ENCODE data around the gene CACNA2D3. TPM values are rescaled to one million over a fixed set of nuclear protein-coding genes. Genes with fewer than 3 reads are reported as not detected.

Gene CACNA2D3
- total RNA-seq, 4 donors from 2014 or later = 0.27 to 1.5 (median 0.79) TPM

DNA sequence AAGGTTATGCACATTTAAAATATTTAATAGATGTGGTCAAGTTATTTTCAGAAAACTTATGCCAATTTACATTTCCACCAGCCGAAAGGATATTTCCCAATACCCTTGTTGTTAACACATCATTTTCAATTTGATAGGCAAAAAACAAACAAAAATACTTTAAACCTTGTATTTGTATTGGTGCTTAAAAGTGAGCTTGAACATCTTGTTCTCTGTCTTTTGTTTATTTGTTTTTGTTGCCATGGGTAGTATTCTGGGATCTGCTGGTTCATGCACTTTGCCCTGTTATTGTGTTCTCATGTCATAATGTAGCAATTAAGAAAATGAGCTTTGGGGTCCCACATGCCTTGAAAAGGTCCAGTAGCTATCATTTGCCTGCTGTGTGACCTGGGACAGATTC, 614.1 kb downstream of the CACNA2D3 start:
- no peak for DNase-seq (ENCODE audit: low spot score in 2 of 2)
- intact Hi-C loops (cut with DNase I; ENCODE audit: low total_unique reads) = no loop called here
- no peak overlapping the region for H3K4me3 ChIP-seq (ENCODE audit: low read depth, poor library complexity, severe bottlenecking)
- TF ChIP-seq, protein P1, sequence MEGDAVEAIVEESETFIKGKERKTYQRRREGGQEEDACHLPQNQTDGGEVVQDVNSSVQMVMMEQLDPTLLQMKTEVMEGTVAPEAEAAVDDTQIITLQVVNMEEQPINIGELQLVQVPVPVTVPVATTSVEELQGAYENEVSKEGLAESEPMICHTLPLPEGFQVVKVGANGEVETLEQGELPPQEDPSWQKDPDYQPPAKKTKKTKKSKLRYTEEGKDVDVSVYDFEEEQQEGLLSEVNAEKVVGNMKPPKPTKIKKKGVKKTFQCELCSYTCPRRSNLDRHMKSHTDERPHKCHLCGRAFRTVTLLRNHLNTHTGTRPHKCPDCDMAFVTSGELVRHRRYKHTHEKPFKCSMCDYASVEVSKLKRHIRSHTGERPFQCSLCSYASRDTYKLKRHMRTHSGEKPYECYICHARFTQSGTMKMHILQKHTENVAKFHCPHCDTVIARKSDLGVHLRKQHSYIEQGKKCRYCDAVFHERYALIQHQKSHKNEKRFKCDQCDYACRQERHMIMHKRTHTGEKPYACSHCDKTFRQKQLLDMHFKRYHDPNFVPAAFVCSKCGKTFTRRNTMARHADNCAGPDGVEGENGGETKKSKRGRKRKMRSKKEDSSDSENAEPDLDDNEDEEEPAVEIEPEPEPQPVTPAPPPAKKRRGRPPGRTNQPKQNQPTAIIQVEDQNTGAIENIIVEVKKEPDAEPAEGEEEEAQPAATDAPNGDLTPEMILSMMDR (IDR thresholded peaks at IDR 0.05) = no peak
- TF ChIP-seq POLR2A (IDR thresholded peaks at IDR 0.05) = no peak
- WGBS, 2 donors = 22 to 39% methylated on average over 1 of the region's 1 CpG

DNA sequence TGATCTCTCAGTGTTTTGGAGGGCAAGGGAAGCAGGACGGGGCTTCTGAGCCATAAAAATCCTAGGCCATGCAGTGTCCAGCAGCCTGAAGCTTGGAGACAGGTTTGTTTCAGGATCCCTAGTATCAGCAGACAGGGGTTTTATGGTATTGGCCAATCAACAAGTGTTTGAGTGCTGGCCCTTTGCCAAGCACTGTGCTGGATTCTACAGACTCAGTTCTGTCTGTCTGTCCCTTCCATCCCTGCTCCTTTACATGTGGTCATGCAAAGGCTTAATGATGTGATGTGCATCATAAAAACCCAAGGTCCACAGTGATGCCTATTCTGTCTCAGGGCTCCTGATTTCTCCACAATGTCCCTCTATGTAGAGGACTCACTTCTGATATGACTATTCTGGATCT, 621.4 kb downstream of the CACNA2D3 start:
- intact Hi-C loops (cut with DNase I; ENCODE audit: low total_unique reads) = no loop called here
- TF ChIP-seq, protein P1 (IDR thresholded peaks at IDR 0.05) = no peak
- TF ChIP-seq POLR2A (IDR thresholded peaks at IDR 0.05) = no peak
- DNase-seq (ENCODE audit: low spot score in 2 of 2) = no peak
- no peak overlapping the region for H3K4me3 ChIP-seq (ENCODE audit: low read depth, poor library complexity, severe bottlenecking)
- 81% methylated on average over 1 of the region's 1 CpG for WGBS, 2 donors

DNA sequence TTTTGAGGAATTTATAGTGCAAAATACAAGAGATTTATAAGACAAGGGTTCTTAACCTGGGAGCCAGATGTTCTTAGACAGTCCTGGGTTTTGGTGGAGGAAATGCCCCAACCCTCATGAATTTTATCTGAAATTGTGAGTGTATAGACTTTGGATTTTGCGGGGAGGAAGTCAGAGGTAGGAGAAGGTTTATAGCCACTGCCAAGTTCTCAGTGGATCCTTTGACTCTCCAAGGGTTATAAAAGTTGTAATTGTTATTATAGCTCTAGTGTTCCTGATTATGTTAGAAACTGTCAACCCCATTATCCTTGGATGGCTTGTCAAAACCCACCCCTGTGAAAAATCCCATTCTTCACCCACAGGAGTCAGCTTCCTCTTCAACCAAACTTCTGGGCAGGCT, 621.9 kb downstream of the CACNA2D3 start:
- 88 to 97% methylated on average over 1 of the region's 1 CpG for WGBS, 2 donors
- no peak overlapping the region for H3K4me3 ChIP-seq (ENCODE audit: low read depth, poor library complexity, severe bottlenecking)
- DNase-seq (ENCODE audit: low spot score in 2 of 2) = no peak
- intact Hi-C loops (cut with DNase I; ENCODE audit: low total_unique reads) = no loop called here
- TF ChIP-seq, protein P1 (IDR thresholded peaks at IDR 0.05) = no peak
- TF ChIP-seq POLR2A (IDR thresholded peaks at IDR 0.05) = no peak

DNA sequence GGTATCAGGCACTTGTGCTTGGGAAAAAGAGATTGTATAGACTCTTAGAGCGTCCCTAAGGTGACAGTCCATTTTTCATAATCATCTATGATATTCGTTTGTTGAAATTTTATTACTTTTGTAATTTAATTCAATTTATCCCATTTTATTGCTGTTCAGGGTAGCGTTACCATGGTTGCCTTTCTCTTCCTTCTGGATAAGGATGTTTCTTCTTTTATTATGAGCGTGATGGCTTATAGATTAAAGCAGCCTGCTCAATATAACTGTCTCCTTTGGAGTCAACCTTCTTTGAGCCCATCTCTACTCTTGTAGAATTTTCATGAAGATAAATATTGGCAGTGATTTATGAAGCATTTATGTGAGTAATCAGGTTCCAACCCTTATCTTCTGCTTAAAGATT, 623.5 kb downstream of the CACNA2D3 start:
- intact Hi-C loops (cut with DNase I; ENCODE audit: low total_unique reads) = no loop called here
- no peak for TF ChIP-seq POLR2A (IDR thresholded peaks at IDR 0.05)
- TF ChIP-seq, protein P1 (IDR thresholded peaks at IDR 0.05) = no peak
- no peak overlapping the region for H3K4me3 ChIP-seq (ENCODE audit: low read depth, poor library complexity, severe bottlenecking)
- no peak for DNase-seq (ENCODE audit: low spot score in 2 of 2)
- WGBS, 2 donors = 89 to 90% methylated on average over 4 of the region's 4 CpGs

DNA sequence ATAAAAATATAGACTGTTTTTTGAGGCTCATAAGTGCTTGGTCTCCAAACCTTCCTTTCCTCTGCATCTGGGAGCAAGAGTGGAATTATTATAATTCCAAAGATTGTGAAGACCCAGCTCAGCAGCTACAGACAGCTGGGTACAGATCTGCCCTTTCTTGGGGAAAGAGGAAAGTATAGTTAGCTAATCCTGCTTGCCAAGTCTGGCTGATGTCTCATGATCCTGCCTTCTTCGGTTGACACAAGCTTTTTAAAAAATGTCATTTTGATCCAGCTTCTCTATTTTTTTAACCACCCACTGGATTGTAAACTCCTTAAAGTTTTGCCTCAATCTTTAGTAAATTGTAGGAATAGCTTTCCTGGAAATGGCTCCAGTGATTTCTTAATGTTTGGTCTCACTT, 624.4 kb downstream of the CACNA2D3 start:
- DNase-seq (ENCODE audit: low spot score in 2 of 2) = no peak
- TF ChIP-seq, protein P1 (IDR thresholded peaks at IDR 0.05) = no peak
- TF ChIP-seq POLR2A (IDR thresholded peaks at IDR 0.05) = no peak
- intact Hi-C loops (cut with DNase I; ENCODE audit: low total_unique reads) = no loop called here
- no peak overlapping the region for H3K4me3 ChIP-seq (ENCODE audit: low read depth, poor library complexity, severe bottlenecking)
- 30 to 44% methylated on average over 1 of the region's 1 CpG for WGBS, 2 donors

DNA sequence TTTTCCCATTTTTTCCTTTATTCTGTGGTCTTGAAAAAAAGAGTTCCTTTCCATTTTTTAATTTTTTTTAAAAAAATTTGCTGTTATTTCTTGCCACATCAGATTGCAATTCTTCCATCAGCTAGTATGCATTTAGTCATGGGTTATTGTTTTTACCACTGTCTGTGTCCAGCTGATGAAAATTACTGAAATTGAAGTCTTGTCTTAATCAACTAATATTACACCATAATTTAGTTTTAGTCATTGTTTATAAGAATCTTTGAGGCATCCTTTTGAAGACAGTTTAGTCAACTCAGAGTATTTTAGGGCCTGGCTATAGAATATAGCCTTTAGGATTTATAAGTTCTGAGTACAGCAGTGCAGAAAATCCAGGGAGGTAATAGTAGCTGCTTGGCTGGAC, 633.4 kb downstream of the CACNA2D3 start:
- intact Hi-C loops (cut with DNase I; ENCODE audit: low total_unique reads) = no loop called here
- no peak for DNase-seq (ENCODE audit: low spot score in 2 of 2)
- H3K4me3 ChIP-seq (ENCODE audit: low read depth, poor library complexity, severe bottlenecking) = no peak overlapping the region
- TF ChIP-seq, protein P1 (IDR thresholded peaks at IDR 0.05) = no peak
- no peak for TF ChIP-seq POLR2A (IDR thresholded peaks at IDR 0.05)

Data from lower leg skin (tissue), 4 donors.